Measurements from ENCODE around the gene TRPV4. TPM values are rescaled to one million over a fixed set of nuclear protein-coding genes. Genes with fewer than 3 reads are reported as not detected.

Gene TRPV4
- total and polyA plus RNA-seq, 2 donors (not counting 3 experiments of a cell fraction or from before 2014, with no cell fraction given): 8.8 to 22.3 TPM

DNA sequence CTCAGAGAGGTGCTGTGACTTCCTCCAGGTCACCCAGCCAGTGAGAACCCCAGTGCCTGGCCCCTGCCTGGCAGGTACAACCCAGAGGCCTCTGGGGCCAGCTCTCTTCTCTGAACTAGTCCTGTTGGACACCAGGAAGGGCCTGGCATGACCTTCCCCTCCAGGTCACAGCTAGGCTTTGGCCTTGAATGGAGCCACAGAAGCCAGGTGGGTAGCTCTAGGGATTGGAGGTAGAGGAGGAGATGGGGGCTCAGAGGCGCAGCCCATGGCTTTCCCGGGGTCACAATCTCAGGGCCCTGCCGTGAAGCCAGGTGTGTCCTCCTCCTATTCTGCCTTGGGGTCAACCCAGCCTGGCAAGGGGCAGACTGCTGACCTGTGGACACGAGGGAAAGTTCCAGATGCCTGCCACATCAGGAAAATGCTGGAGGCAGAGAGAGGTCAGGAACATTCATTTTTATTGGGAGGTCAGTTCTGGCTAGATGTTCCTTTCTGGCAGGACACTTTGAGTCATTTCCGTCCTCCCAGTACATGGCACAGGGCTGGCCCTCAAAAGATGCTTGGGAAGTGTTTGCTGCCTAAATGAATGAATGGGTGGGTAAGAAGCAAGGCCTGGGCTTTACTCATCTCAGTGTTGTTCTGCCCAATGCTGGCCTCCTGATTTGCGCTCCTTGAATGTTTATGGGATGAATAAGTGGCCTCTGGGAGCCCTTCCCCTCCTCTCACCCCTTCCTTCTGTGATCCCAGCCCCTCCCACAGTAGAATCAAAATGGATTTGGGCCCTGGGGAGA lies 94.1 kb downstream of the TRPV4 start:
- POLR2A ChIA-PET: no interaction called here
- BruUV-seq (replicated peaks): no TSS peak
- peaks cover 8% of the 10 kb centered on the region for H3K4me1 ChIP-seq (ENCODE audit: control insufficient read depth, extremely low read depth, insufficient read depth, low read length)

DNA sequence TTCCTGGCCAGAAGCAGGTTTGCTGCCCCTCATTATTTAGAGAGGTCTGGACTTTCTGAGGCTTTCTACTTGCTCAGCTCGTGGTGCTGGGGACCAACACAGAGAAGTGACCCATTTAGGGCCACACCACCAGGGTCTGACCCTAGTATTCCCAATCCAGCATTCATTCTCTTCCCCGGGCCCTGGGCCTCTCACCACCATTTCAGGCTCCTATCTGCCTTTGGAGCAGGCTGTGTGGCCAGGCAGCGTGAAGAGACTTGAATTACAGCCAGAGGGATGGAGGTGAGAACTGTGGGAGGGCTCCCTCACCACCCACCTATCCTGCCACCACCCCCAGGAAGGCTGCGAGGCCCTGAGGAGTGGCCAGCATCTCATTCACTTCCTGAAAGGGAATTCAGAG lies 95.0 kb downstream of the TRPV4 start:
- H2AFZ ChIP-seq (ENCODE audit: low read depth, low read length): no peak overlapping the region
- FAIRE-seq (no peak), DNase-seq (ENCODE audit: low read depth, low spot score) (no peak)
- H3K4me1 ChIP-seq (ENCODE audit: control insufficient read depth, extremely low read depth, insufficient read depth, low read length): peaks cover 8% of the 10 kb centered on the region
- H3K27ac ChIP-seq (ENCODE audit: insufficient read depth, low read depth, low read length): no peak overlapping the region
- TF ChIP-seq FOS (IDR thresholded peaks at IDR 0.05; ENCODE audit: borderline replicate concordance, insufficient read depth, low read length): no peak
- TF ChIP-seq MYC (IDR thresholded peaks at IDR 0.05; ENCODE audit: low read depth, low read length): no peak
- TF ChIP-seq EZH2 (IDR thresholded peaks at IDR 0.05; ENCODE audit: borderline replicate concordance, low read depth, low read length, severe bottlenecking): no peak
- TF ChIP-seq JUN (IDR thresholded peaks at IDR 0.05; ENCODE audit: borderline replicate concordance, insufficient read depth, insufficient read length, low read depth): no peak
- no peak for TF ChIP-seq POLR2AphosphoS5 (IDR thresholded peaks at IDR 0.05; ENCODE audit: insufficient read depth, low read depth, low read length)
- TF ChIP-seq GATA2 (IDR thresholded peaks at IDR 0.05; ENCODE audit: insufficient read depth, insufficient read length, low read depth, low read length): no peak
- TF ChIP-seq, protein P1, sequence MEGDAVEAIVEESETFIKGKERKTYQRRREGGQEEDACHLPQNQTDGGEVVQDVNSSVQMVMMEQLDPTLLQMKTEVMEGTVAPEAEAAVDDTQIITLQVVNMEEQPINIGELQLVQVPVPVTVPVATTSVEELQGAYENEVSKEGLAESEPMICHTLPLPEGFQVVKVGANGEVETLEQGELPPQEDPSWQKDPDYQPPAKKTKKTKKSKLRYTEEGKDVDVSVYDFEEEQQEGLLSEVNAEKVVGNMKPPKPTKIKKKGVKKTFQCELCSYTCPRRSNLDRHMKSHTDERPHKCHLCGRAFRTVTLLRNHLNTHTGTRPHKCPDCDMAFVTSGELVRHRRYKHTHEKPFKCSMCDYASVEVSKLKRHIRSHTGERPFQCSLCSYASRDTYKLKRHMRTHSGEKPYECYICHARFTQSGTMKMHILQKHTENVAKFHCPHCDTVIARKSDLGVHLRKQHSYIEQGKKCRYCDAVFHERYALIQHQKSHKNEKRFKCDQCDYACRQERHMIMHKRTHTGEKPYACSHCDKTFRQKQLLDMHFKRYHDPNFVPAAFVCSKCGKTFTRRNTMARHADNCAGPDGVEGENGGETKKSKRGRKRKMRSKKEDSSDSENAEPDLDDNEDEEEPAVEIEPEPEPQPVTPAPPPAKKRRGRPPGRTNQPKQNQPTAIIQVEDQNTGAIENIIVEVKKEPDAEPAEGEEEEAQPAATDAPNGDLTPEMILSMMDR (IDR thresholded peaks at IDR 0.05; ENCODE audit: extremely low read depth in 1 of 2, insufficient read depth in 1 of 2, low read depth in 1 of 2, low read length in 2 of 2): no peak
- TF ChIP-seq, protein P2, sequence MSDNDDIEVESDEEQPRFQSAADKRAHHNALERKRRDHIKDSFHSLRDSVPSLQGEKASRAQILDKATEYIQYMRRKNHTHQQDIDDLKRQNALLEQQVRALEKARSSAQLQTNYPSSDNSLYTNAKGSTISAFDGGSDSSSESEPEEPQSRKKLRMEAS (IDR thresholded peaks at IDR 0.05; ENCODE audit: insufficient read depth, insufficient read length): no peak
- no peak for TF ChIP-seq POLR2A (IDR thresholded peaks at IDR 0.05; ENCODE audit: low read depth, low read length)
- H3K4me2 ChIP-seq (ENCODE audit: insufficient read depth, low read length): no peak overlapping the region
- H4K20me1 ChIP-seq (replicated peaks; ENCODE audit: control insufficient read depth, extremely low read depth, insufficient read depth, low read length): no peaks in the 10 kb centered on the region
- no peak overlapping the region for H3K4me3 ChIP-seq (replicated peaks in 1 of 3; ENCODE audit: insufficient read depth in 1 of 3, low read depth in 1 of 3, low read length in 3 of 3)
- ChIA-PET CTCF (no interaction called here), POLR2A (no interaction called here)
- no peaks in the 10 kb centered on the region for H3K9me3 ChIP-seq (replicated peaks; ENCODE audit: control insufficient read depth, insufficient read depth, low read length)
- no peaks in the 10 kb centered on the region for H3K9me1 ChIP-seq (replicated peaks; ENCODE audit: control insufficient read depth, extremely low read depth, insufficient read depth, low read length)
- intact Hi-C loops (cut with micrococcal nuclease): no loop called here
- H3K79me2 ChIP-seq (ENCODE audit: control insufficient read depth, insufficient read depth, low read length): no peaks in the 10 kb centered on the region
- BruUV-seq (replicated peaks): no TSS peak
- H3K27me3 ChIP-seq (ENCODE audit: control insufficient read depth in 2 of 2, insufficient read depth in 2 of 2, low read length in 2 of 2): no peaks in the 10 kb centered on the region
- no peak overlapping the region for H3K9ac ChIP-seq (replicated peaks; ENCODE audit: extremely low read depth, insufficient read depth, low read length)
- H3K36me3 ChIP-seq (ENCODE audit: control insufficient read depth in 2 of 2, extremely low read depth in 1 of 2, insufficient read depth in 2 of 2, low read length in 2 of 2): no peaks in the 10 kb centered on the region
- dilution Hi-C loops (cut with MboI; ENCODE audit: extremely low pct_ligation_motif_present, low sequenced_read_pairs): no loop called here

More for the DNA sequence above, 94.1 kb downstream of the TRPV4 start:
- TF ChIP-seq MYC (IDR thresholded peaks at IDR 0.05; ENCODE audit: low read depth, low read length) (no peak), GATA2 (IDR thresholded peaks at IDR 0.05; ENCODE audit: insufficient read depth, insufficient read length, low read depth, low read length) (no peak), POLR2AphosphoS5 (IDR thresholded peaks at IDR 0.05; ENCODE audit: insufficient read depth, low read depth, low read length) (no peak), POLR2A (IDR thresholded peaks at IDR 0.05; ENCODE audit: low read depth, low read length) (no peak), FOS (IDR thresholded peaks at IDR 0.05; ENCODE audit: borderline replicate concordance, insufficient read depth, low read length) (no peak)
- Histone ChIP-seq H3K27me3 (ENCODE audit: control insufficient read depth in 2 of 2, insufficient read depth in 2 of 2, low read length in 2 of 2) (no peaks in the 10 kb centered on the region), H3K4me2 (ENCODE audit: insufficient read depth, low read length) (no peak overlapping the region), H3K4me3 (replicated peaks in 1 of 3; ENCODE audit: insufficient read depth in 1 of 3, low read depth in 1 of 3, low read length in 3 of 3) (no peak overlapping the region), H3K9me3 (replicated peaks; ENCODE audit: control insufficient read depth, insufficient read depth, low read length) (no peaks in the 10 kb centered on the region), H3K9ac (replicated peaks; ENCODE audit: extremely low read depth, insufficient read depth, low read length) (no peak overlapping the region), H3K79me2 (ENCODE audit: control insufficient read depth, insufficient read depth, low read length) (no peaks in the 10 kb centered on the region), H4K20me1 (replicated peaks; ENCODE audit: control insufficient read depth, extremely low read depth, insufficient read depth, low read length) (no peaks in the 10 kb centered on the region), H3K9me1 (replicated peaks; ENCODE audit: control insufficient read depth, extremely low read depth, insufficient read depth, low read length) (no peaks in the 10 kb centered on the region), H2AFZ (ENCODE audit: low read depth, low read length) (no peak overlapping the region), H3K27ac (ENCODE audit: insufficient read depth, low read depth, low read length) (no peak overlapping the region), H3K36me3 (ENCODE audit: control insufficient read depth in 2 of 2, extremely low read depth in 1 of 2, insufficient read depth in 2 of 2, low read length in 2 of 2) (no peaks in the 10 kb centered on the region)
- dilution Hi-C loops (cut with MboI; ENCODE audit: extremely low pct_ligation_motif_present, low sequenced_read_pairs) (no loop called here), intact Hi-C loops (cut with micrococcal nuclease) (no loop called here)
- FAIRE-seq: peak; percentile 62
- CTCF ChIA-PET: interaction anchor here (1.2 to 1.6 kb wide), 4 partner anchors 10 to 142 kb away, joined by 3 to 13 read pairs (median 6); no protein-coding TSS in a partner anchor
- DNase-seq (ENCODE audit: low read depth, low spot score): no peak

Data from endothelial cell of umbilical vein (primary cell).